Tibial nerve (tissue), 4 donors: Measurements from ENCODE around the gene SERINC3. TPM values are rescaled to one million over a fixed set of nuclear protein-coding genes. Genes with fewer than 3 reads are reported as not detected.

ENCODE experiments used
- DNase-seq, 2 donors: peaks; one replicate each; pipeline ENCODE4 v3.0.0-alpha.2; 2019; ENCODE audit warnings: low spot score in 2 of 2
- H3K27ac ChIP-seq, 4 donors: fragments of 200-600 bp; sonication (generic) in 3 of 4; one replicate each; pipeline ENCODE4 v1.5.1; 2017 to 2019; ENCODE audit warnings: mild to moderate bottlenecking in 1 of 4
- H3K27me3 ChIP-seq, 2 donors: fragments of 200-600 bp; sonication (generic) in 1 of 2; one replicate each; pipeline versions ENCODE4 v1.5.1 to v1.6.0; 2017 to 2019
- H3K36me3 ChIP-seq, 3 donors: fragments of 200-600 bp; sonication (generic); one replicate each; pipeline ENCODE4 v1.5.1; 2018 to 2019
- H3K4me1 ChIP-seq, 4 donors: fragments of 200-600 bp; sonication (generic) in 3 of 4; one replicate each; pipeline ENCODE4 v1.5.1; 2017 to 2019
- H3K4me3 ChIP-seq, 4 donors: fragments of 200-600 bp; sonication (generic) in 3 of 4; one replicate each; pipeline ENCODE4 v1.5.1; 2017 to 2019; ENCODE audit warnings: mild to moderate bottlenecking in 1 of 4, moderate library complexity in 1 of 4
- H3K9me3 ChIP-seq, 4 donors: fragments of 200-600 bp; sonication (generic) in 3 of 4; one replicate each; pipeline ENCODE4 v1.5.1; 2017 to 2019
- CTCF ChIP-seq, 5 experiments: fragments of 200-600 bp in 3 of 5; fragments of 450-650 bp in 2 of 5; sonication (generic) in 3 of 5; IDR thresholded peaks; one replicate each; pipeline ENCODE4 v1.5.1; 2016 to 2019; ENCODE audit warnings: antibody characterized with exemption in 5 of 5, mild to moderate bottlenecking in 3 of 5, moderate library complexity in 2 of 5
- EP300 ChIP-seq, 2 donors: sonication (generic); formaldehyde crosslinking; IDR thresholded peaks; one replicate each; pipeline ENCODE4 v1.6.1; 2017; ENCODE audit warnings: antibody characterized with exemption in 2 of 2, mild to moderate bottlenecking in 1 of 2
- POLR2A ChIP-seq, 2 donors: fragments of 450-650 bp; IDR thresholded peaks; one replicate each; pipeline ENCODE4 v1.6.1; 2017; ENCODE audit warnings: antibody characterized with exemption in 2 of 2, mild to moderate bottlenecking in 2 of 2, moderate library complexity in 2 of 2
- WGBS, 2 donors: methylation state at CpG; one replicate each; pipeline ENCODE4 v1.1.5; 2018; 5-methylcytosine and 5-hydroxymethylcytosine counted together
- total RNA-seq, 4 donors: library from RNA; depleted of rRNA; stranded (reverse); fragments of >200 nt; gene quantifications; one replicate each; pipeline ENCODE4 v1.1.0, GENCODE V29; 2016

The SERINC3 gene
- total RNA-seq, 4 donors from 2014 or later: 59.7 to 97.5 (median 86.7) TPM

- no peaks in the 10 kb centered on the region for H3K27me3 ChIP-seq
- H3K4me1 ChIP-seq: peaks cover 0 to 8% (median 1%) of the 10 kb centered on the region in 4 donors
- no peaks in the 10 kb centered on the region for H3K9me3 ChIP-seq
- WGBS, 2 donors: 52 to 59% methylated on average over 5 of the region's 5 CpGs
- no peak overlapping the region for H3K27ac ChIP-seq
- no peak overlapping the region for H3K4me3 ChIP-seq
- TF ChIP-seq POLR2A (IDR thresholded peaks at IDR 0.05): no peak
- no peak for DNase-seq
- H3K36me3 ChIP-seq: no peaks in the 10 kb centered on the region
Observed at GRCh38 chr20:44463466-44463865, 58.4 kb downstream of the SERINC3 start.

- no peaks in the 10 kb centered on the region for H3K27me3 ChIP-seq
- H3K4me3 ChIP-seq: no peak overlapping the region
- no peak for DNase-seq
- H3K9me3 ChIP-seq: no peaks in the 10 kb centered on the region
- H3K27ac ChIP-seq: peak overlapping the region in 1 of 4 donors; percentile 37
- TF ChIP-seq POLR2A (IDR thresholded peaks at IDR 0.05) (no peak), CTCF (IDR thresholded peaks at IDR 0.05) (no peak), EP300 (IDR thresholded peaks at IDR 0.05) (no peak)
- no peaks in the 10 kb centered on the region for H3K36me3 ChIP-seq
- peaks cover 0 to 3% (median 0%) of the 10 kb centered on the region in 4 donors for H3K4me1 ChIP-seq
- WGBS, 2 donors: 62 to 64% methylated on average over 5 of the region's 5 CpGs
Observed at GRCh38 chr20:44461803-44462174, 60.1 kb downstream of the SERINC3 start.

DNA sequence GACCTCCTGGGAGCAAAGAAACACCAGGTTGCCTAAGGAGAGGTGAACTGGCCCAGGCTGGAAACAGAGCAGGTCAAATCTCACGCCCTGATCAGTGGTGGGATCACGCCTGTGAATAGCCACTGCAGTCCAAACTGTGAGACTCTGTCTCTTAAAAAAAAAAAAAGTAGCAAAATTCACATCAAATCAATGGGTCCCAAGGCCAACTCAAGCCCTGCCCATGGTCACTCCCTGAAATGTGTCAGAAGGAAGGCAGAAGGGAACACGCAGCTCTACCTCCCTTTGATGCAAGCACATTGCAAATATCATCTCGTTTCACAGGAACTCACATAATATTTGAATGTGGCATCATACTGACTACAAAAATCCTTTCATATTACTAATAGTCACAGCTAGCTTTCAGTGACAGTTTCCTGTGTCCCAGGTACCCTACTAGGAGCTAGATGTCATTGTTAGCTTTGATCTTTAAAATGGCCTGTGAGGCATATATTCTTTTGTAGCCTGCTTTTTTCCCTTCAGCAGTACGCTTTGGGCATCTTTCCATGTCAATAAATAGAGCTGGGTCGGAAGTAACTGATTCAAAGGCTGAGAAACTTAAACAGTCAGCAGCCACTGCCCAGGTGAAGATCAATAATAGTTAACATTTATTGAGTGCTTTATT is 60.6 kb downstream of the SERINC3 start:
- H3K4me3 ChIP-seq: no peak overlapping the region
- H3K27me3 ChIP-seq: no peaks in the 10 kb centered on the region
- peaks cover 0 to 3% (median 0%) of the 10 kb centered on the region in 4 donors for H3K4me1 ChIP-seq
- peak overlapping the region in 2 of 4 donors; percentile 37 to 40 for H3K27ac ChIP-seq
- 62 to 65% methylated on average over 6 of the region's 6 CpGs for WGBS, 2 donors
- H3K36me3 ChIP-seq: no peaks in the 10 kb centered on the region
- TF ChIP-seq POLR2A (IDR thresholded peaks at IDR 0.05): no peak
- peak in 1 of 5 experiments; percentile 3 for TF ChIP-seq CTCF (IDR thresholded peaks at IDR 0.05)
- no peak for TF ChIP-seq EP300 (IDR thresholded peaks at IDR 0.05)
- H3K9me3 ChIP-seq: no peaks in the 10 kb centered on the region
- no peak for DNase-seq

GRCh38 chr20:44460795-44461141 is 61.1 kb downstream of the SERINC3 start:
- peak in 1 of 2 donors; percentile 62 for DNase-seq
- Histone ChIP-seq H3K27me3 (no peaks in the 10 kb centered on the region), H3K4me3 (no peak overlapping the region), H3K4me1 (no peaks in the 10 kb centered on the region), H3K36me3 (no peaks in the 10 kb centered on the region), H3K27ac (peak overlapping the region in 2 of 4 donors; percentile 37 to 40), H3K9me3 (no peaks in the 10 kb centered on the region)
- no peak for TF ChIP-seq EP300 (IDR thresholded peaks at IDR 0.05)
- TF ChIP-seq POLR2A (IDR thresholded peaks at IDR 0.05): no peak
- peak; percentile 8 to 41 (median 16) for TF ChIP-seq CTCF (IDR thresholded peaks at IDR 0.05)
- 9 to 14% methylated on average over 3 of the region's 3 CpGs for WGBS, 2 donors

DNA sequence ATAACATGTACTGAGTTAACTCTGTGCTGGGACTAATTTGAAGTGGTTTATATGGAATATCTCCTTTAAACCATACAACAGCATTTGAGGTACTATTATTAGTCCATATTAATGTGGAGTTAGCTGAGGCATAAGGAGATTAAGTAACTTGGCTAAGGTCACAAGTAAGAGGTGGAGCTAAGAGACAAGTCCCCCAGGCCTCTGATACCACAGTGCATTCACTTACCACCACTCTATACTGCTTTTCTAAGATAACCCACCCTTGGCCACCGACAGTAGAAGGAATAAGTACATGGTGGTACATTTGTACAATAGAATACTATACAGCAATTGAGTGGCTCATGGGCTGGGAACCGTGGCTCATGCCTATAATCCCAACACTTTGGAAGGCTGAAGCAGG is 62.6 kb downstream of the SERINC3 start:
- H3K36me3 ChIP-seq: no peaks in the 10 kb centered on the region
- no peak overlapping the region for H3K4me3 ChIP-seq
- 84 to 86% methylated on average over 2 of the region's 2 CpGs for WGBS, 2 donors
- H3K9me3 ChIP-seq: no peaks in the 10 kb centered on the region
- TF ChIP-seq EP300 (IDR thresholded peaks at IDR 0.05): no peak
- no peak overlapping the region for H3K27ac ChIP-seq
- no peak for DNase-seq
- no peaks in the 10 kb centered on the region for H3K27me3 ChIP-seq
- no peaks in the 10 kb centered on the region for H3K4me1 ChIP-seq

- Histone ChIP-seq H3K4me1 (no peaks in the 10 kb centered on the region), H3K9me3 (no peaks in the 10 kb centered on the region), H3K4me3 (no peak overlapping the region), H3K27ac (peak overlapping the region in 1 of 4 donors; percentile 12), H3K36me3 (no peaks in the 10 kb centered on the region), H3K27me3 (no peaks in the 10 kb centered on the region)
- WGBS, 2 donors: 40 to 52% methylated on average over 6 of the region's 6 CpGs
- DNase-seq: no peak
- no peak for TF ChIP-seq POLR2A (IDR thresholded peaks at IDR 0.05)
- no peak for TF ChIP-seq CTCF (IDR thresholded peaks at IDR 0.05)
- TF ChIP-seq EP300 (IDR thresholded peaks at IDR 0.05): no peak
Observed at GRCh38 chr20:44457016-44457415, 64.9 kb downstream of the SERINC3 start.
